ENCODE results near the gene CST5. TPM values are rescaled to one million over a fixed set of nuclear protein-coding genes. Genes with fewer than 3 reads are reported as not detected.

CST5 gene
- total and polyA plus RNA-seq, 10 of the 15 experiments (the other 5 are each of a cell fraction or from before 2014, with no cell fraction given), result not detected

- no peaks in the 10 kb centered on the region for H3K9me3 ChIP-seq (replicated peaks; ENCODE audit: control insufficient read depth, insufficient read depth, low read length)
- H3K36me3 ChIP-seq (ENCODE audit: control insufficient read depth in 2 of 2, insufficient read depth in 2 of 2, low read length in 1 of 2), result no peaks in the 10 kb centered on the region
- POLR2A ChIA-PET, result no interaction called here
- no peaks in the 10 kb centered on the region for H3K4me1 ChIP-seq (ENCODE audit: control insufficient read depth, insufficient read depth, low read length)
- no peak overlapping the region for H3K4me3 ChIP-seq
- no peak for ATAC-seq
- H2AFZ ChIP-seq (ENCODE audit: control insufficient read depth, low read depth, low read length), result no peak overlapping the region
- no peaks in the 10 kb centered on the region for H3K27me3 ChIP-seq (replicated peaks in 1 of 2; ENCODE audit: control insufficient read depth in 2 of 2, insufficient read depth in 2 of 2, low read length in 1 of 2)
- DNase-seq (ENCODE audit: low read depth, low spot score), result no peak
- in situ Hi-C loops (cut with MboI), result no loop called here
- H3K79me2 ChIP-seq (ENCODE audit: control insufficient read depth, insufficient read depth, low read length), result no peaks in the 10 kb centered on the region
- CTCF ChIA-PET, result no interaction called here
- FAIRE-seq, result no peak
- intact Hi-C loops (cut with micrococcal nuclease; ENCODE audit: unreplicated experiment), result no loop called here
- RAD21 ChIA-PET (ENCODE audit: unreplicated experiment), result no interaction called here
- TF ChIP-seq MEF2A (IDR thresholded peaks at IDR 0.05; ENCODE audit: insufficient read depth, low read depth, low read length), result no peak
- TF ChIP-seq SP1 (IDR thresholded peaks at IDR 0.05; ENCODE audit: low read depth, low read length), result no peak
- no peak for TF ChIP-seq SRF (IDR thresholded peaks at IDR 0.05; ENCODE audit: low read depth in 2 of 2, low read length in 2 of 2)
- TF ChIP-seq MAX (IDR thresholded peaks at IDR 0.05; ENCODE audit: low read depth, low read length), result no peak
- no peak for TF ChIP-seq ZNF207 (IDR thresholded peaks at IDR 0.05; ENCODE audit: borderline replicate concordance)
- TF ChIP-seq ZBTB33 (IDR thresholded peaks at IDR 0.05), result no peak
- no peak for TF ChIP-seq NBN (IDR thresholded peaks at IDR 0.05)
- TF ChIP-seq NFXL1 (IDR thresholded peaks at IDR 0.05; ENCODE audit: borderline replicate concordance), result no peak
- no peak for TF ChIP-seq POU2F2 (IDR thresholded peaks at IDR 0.05; ENCODE audit: borderline replicate concordance, low read depth, low read length)
- TF ChIP-seq IKZF1 (conservative IDR thresholded peaks at IDR 0.05), result no peak
- TF ChIP-seq PKNOX1 (IDR thresholded peaks at IDR 0.05), result no peak
- WGBS (ENCODE audit: insufficient coverage, insufficient replicate concordance, low lambda C conversion rate, missing lambda C conversion rate), result 51% methylated on average over 4 of the region's 4 CpGs
- BruUV-seq (replicated peaks), result no TSS peak
- no peaks in the 10 kb centered on the region for H4K20me1 ChIP-seq (ENCODE audit: control insufficient read depth, insufficient read depth)
- no peak overlapping the region for H3K9ac ChIP-seq (ENCODE audit: control insufficient read depth, insufficient read depth, low read length)
- no peak overlapping the region for H3K4me2 ChIP-seq (ENCODE audit: control insufficient read depth, insufficient read depth)
- SMC1A ChIA-PET (ENCODE audit: uncharacterized antibody, unreplicated experiment), result no interaction called here
- no peak overlapping the region for H3K27ac ChIP-seq (ENCODE audit: control insufficient read depth, insufficient read depth)
Measured at GRCh38 chr20:23835716-23836115, 43.8 kb downstream of the CST5 start.
